HS-5 (cell line): ENCODE measurements around the gene STAT5A.
"Not testable (repeated sequence)": the region's sequence is repeated elsewhere in the genome, so short reads cannot be mapped to it uniquely, and the experiment has no call there.

ENCODE experiments used
- DNase-seq: peaks from one replicate; pipeline ENCODE4 v3.0.0-alpha.2; 2012; ENCODE audit warnings: low read depth

Gene STAT5A

DNA sequence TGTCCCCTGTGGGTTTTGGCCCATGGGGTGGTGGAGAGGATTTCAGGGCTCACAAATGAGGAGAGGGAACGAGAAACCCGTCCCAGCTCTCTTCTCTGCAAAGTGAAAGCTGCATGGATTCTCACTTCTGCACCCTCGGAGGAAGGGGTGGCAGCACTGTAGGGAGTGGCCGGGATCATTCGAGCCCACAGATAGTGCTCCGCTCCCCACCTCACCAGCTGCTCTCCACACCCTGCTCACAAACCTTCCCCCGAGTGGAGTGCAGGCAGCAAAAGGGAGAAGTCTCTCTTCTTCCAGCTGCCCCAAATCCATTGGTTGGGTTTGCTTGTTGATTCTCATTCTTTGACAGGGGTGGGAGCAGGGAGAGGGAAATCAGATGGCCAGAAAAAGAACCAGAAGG is 20.1 kb downstream of the STAT5A start:
- DNase-seq, result no peak

DNA sequence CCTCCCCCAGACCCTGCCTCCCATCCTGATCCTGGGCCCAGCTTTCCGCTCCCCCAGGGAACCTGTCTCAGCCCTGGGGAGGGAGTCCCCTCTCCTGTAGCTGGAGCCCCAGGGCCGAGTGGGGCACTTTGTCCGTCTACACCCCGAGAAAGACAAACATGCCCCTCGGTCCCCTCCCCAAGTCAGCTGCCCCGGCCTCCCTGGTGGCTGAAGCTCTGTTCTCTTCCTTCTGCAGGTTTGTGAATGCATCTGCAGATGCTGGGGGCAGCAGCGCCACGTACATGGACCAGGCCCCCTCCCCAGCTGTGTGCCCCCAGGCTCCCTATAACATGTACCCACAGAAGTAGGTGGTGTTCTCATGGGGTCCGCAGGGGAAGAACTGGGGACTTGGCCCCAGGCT is 20.8 kb downstream of the STAT5A start:
- no peak for DNase-seq

DNA sequence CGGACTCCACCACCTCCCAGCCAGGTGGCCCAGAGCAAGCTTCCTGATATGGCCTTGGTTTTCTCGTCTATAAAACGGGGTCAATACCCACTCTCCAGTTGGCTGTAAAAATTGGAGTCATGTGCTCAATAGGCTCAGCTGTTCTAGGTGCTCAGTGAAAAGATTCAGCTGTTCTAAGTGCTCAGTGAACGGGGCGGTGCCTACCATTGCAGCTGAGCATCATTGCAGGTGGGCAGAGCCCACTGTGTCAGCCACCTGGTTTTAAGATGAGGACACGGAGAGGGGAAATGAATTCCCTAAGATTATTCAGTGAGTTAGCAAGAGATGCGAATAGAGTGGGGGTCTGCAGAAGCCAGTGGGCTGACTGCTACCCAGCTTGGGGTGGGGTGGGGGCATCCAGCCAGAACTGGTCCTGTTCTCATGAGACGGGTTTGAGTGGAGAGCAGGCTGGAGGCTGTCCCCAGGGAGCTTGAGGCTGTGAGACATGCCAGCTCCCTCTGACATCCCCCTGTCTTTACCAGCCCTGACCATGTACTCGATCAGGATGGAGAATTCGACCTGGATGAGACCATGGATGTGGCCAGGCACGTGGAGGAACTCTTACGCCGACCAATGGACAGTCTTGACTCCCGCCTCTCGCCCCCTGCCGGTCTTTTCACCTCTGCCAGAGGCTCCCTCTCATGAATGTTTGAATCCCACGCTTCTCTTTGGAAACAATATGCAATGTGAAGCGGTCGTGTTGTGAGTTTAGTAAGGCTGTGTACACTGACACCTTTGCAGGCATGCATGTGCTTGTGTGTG is 21.9 kb downstream of the STAT5A start:
- DNase-seq, result no peak

DNA sequence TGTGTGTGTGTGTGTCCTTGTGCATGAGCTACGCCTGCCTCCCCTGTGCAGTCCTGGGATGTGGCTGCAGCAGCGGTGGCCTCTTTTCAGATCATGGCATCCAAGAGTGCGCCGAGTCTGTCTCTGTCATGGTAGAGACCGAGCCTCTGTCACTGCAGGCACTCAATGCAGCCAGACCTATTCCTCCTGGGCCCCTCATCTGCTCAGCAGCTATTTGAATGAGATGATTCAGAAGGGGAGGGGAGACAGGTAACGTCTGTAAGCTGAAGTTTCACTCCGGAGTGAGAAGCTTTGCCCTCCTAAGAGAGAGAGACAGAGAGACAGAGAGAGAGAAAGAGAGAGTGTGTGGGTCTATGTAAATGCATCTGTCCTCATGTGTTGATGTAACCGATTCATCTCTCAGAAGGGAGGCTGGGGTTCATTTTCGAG is 22.5 kb downstream of the STAT5A start:
- DNase-seq, result no peak

DNA sequence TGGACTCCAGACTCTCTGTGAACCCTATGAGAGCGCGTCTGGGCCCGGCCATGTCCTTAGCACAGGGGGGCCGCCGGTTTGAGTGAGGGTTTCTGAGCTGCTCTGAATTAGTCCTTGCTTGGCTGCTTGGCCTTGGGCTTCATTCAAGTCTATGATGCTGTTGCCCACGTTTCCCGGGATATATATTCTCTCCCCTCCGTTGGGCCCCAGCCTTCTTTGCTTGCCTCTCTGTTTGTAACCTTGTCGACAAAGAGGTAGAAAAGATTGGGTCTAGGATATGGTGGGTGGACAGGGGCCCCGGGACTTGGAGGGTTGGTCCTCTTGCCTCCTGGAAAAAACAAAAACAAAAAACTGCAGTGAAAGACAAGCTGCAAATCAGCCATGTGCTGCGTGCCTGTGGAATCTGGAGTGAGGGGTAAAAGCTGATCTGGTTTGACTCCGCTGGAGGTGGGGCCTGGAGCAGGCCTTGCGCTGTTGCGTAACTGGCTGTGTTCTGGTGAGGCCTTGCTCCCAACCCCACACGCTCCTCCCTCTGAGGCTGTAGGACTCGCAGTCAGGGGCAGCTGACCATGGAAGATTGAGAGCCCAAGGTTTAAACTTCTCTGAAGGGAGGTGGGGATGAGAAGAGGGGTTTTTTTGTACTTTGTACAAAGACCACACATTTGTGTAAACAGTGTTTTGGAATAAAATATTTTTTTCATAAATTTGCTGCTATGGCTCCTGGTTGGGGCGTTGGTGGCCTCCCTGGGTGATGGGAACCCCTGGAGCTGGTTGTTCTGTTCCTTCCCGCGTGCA is 23.1 kb downstream of the STAT5A start:
- DNase-seq, result no peak

DNA sequence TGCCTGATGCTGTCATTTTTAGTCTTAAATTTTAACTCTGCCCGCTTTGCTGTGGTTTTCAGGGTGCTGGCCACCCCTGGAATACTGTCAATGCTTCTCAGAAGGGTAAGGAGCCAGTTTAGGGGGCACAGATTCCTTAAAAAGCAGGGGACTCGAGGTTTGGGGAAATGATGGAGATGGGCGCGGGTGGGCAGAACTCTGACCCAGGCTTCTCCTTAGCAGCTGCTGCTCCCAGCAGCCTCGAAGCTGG is 23.7 kb downstream of the STAT5A start:
- no peak for DNase-seq

DNA sequence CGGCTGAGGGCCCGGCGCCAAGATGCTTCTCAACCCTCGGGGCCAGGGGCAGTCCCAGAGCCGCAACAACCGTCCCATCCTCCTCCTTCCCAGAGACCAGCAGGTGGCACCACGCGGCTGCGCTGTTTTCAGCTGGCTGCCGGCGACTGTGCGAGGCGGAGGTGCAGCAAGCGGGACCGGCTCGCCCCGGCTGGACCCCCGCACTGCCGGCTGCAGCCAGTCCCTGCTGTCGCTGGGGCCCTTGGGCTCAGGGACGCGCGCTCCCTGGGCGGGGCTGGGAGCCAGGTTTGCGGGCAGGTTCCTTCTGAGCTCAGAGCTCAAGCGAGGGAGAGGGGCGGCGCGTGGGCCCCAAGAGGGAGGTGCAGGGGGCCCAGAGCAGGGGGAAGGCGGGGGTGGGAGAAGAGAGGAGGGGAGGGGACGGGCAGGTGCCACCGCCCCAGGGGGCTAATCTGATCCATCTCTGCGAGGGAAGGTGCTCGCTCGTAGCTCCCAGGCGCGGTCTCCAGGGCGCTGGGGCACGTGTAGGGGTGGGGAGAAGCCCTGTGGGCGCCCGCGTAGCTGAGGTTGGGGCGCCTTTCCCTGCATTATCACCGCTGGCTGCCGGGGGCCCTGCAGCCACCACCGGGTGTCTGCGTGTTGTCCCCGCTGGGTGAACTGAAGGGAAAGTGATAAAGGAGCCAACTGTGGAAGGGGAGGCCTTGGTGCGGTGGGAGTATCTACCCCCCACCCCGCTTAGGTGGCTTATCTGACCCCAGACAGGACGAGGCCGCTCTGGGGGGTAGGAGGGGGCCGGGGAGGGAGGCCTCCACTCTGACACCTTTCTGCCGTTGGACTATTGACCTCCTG is 24.2 kb downstream of the STAT5A start:
- no peak for DNase-seq

DNA sequence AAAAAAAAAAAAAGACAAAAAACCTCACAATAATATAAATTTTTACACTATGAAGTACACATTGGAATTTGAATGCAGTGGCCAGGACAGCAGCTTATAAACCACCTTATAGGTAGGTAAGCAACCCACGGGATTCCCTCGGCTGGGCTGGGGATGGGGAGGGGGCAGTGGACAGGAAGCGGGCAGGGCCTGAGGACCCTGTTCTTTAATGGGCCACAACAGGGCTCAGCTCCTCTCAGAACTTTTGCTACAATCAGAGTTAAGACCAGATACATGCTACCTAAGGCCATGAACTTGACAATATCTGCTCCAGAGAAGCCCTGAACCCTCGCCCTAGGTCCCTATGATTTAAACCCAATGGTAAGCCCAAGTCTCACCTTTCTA is 25.1 kb downstream of the STAT5A start:
- no peak for DNase-seq

DNA sequence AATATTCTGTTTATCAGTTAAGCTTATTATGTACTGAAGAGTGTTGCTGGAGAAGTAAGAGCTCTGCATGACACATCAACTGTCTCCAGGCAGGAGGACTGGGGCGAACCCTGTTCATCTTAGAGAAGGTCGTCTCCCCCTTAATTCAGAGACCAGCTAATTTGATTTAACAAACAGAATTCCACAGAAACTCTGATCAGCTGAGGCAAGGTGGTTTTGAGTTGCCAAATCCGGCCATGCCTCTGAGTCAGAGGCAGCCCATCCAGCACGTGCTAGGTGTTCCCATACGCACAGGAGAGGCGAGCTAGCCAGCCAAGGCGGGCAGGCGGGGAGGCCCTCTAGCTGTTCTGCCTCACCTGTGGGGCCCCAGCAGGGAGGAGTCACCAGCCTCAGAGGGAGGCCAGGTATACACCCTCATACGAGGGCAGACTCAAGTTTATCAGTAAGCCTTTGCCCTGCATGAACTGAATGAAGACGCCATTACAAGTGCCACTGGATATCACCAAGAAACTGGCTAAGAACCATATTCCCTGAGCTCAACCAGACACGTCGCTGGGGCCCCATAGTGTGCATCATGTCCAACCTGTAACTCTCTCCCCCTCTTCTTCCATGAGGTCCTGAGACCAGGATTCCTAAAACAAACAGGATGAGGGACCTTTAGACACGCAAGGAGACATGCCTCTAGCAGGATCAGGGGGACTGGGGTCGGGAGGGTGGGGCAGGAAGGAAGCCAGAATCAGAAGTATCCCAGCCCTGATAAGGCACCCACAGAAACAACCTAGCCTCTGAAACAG is 25.7 kb downstream of the STAT5A start:
- no peak for DNase-seq

DNA sequence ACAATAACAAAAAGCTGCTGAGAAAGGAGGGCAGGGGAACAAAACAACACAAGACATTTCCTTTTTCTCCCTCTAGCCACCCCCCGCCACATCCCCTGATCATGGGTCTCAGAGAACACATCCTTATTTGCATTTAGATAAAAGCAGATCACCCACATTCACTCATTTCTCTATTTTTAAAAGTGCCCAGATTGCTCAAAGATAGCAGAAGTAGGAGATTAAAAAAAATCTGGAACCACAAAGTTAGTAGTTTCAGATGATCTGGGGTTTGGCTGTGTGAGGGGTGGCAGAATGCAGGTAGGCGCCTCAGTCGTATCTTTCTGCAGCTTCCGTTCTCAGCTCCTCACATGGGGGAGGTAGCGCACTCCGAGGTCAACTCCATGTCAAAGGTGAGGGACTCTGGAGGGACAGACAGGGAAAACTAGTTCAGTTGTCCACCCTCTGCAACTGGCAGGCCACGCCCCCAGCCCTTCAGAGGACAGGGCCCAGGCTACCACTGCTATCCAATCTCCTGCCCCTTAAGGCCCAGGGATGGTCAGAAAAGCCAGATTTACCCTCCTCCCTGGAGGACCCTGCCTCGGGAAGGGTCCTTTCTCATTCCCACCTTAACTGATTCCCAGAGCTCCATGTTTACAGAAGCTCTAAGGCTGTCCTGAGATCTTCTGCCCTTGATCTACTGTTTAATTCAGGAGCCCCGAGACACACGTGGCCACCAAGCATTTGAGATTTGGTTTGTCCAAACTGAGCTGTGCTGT is 27.3 kb downstream of the STAT5A start:
- DNase-seq, result no peak

DNA sequence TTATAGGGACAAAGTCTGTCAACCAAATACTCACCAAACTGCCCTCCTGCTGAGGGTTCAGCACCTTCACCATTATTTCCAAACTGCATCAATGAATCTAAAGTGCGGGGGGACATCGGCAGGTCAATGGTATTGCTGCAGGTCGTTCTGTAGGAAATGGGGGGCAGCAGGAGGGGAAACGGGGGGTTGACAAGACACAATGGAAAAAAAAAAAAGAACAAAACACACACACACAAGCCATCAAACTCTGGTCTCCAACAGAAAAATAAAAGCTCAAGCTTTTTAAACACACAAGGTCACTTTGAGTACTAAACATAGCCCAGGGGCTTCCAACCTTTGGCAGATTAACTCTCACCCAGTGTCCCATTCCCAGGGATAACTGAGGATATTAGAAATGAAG is 28.5 kb downstream of the STAT5A start:
- DNase-seq, result no peak

DNA sequence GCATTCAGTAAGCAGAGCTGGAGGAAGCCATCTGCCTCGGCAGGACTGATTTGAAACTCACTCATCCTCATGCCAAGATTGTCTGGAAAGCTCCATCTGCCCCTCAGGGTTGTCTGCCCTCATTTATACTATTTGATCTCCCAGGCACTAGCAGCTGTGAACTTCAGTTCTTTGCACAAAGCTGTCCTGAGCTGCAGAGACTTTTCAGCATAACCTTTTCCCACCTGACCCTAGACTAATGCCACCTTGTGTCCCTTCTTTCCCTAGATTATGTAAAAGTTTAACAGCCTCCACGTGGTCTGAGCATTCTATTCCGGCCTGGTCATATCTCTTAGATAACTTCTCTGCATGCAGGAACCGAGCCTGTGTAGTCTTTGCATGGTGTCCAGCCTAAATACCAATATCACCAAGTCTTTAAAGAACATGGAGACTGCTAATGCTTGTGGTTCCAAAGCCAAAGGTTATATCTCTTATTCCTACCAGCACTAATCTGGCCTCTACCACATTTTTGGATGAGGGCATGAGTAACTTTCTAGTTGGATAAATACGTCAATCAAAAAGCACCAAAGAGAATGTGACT is 29.1 kb downstream of the STAT5A start:
- DNase-seq, result no peak

DNA sequence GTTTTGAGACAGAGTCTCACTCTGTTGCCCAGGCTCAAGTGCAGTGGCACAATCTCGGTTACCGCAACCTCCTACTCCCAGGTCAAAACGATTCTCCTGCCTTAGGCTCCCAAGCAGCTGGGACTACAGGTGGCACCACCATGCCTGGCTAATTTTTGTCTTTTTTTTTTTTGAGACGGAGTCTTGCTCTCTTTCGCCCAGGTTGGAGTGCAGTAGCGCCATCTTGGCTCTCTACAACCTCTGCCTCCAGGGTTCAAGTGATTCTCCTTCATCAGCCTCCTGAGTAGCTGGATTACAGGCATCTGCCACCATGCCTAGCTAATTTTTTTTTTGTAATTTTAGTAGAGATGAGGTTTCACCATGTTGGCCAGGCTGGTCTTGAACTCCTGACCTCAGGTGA is 29.7 kb downstream of the STAT5A start:
- DNase-seq, result not testable (repeated sequence)

DNA sequence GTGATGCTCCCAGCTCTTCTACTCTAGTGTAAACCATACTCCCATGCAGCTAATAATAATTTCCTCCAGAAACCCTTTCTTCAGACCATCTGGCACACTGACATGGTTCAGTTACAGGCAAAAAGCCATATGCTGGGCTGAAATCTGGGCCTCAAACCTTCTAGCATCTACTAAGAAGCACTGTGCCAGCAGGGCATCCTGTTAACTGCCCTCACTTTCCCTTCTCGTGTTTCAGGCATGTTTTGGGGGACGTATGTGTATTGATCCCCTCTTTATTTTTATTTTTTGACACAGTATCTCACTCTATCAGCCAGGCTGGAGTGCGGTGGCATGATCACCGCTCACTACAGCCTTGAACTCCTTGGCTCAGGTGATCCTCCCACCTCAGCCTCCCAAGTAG is 33.3 kb downstream of the STAT5A start:
- DNase-seq, result no peak

DNA sequence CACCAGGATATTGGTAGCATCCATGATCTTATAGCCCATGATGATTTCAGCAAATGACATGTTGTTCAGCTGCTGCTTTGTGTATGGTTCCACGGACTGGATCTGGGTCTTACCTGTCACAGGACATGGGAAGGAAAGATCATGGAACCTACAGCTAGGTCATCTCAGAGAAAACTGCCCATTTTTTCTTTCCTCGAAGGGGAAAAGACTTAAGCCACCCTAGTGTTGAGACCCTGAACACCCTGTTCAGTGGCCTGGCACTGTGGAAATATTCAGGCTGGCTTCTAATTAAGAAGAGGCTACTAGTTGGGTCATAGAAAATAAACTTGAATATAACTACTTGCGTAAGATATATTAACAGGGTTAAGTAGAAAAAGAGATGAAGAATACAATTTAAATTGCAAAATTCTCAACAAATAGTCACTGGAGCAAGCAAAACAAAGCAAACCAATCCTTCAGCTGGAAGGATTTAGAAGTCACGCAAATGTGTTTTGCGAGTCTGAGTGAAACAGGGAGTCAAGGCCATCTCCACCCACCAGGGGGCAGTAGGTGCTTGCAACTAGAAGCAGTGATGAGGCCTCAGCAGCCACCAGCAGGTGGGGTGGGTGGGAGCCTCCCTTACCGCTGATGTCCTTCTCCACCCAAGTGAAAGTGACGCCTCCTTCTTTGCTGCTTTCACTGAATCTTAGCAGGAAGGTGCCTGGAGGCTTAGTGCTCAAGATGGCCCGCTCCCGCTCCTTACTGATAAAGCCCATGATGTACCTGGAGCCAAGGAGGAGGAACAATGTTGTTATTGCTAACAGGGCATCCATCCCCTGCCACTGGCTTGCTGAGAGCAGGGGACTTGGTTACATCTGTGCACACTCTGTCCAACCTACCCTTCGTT is 34.3 kb downstream of the STAT5A start:
- peak; percentile 76 for DNase-seq

DNA sequence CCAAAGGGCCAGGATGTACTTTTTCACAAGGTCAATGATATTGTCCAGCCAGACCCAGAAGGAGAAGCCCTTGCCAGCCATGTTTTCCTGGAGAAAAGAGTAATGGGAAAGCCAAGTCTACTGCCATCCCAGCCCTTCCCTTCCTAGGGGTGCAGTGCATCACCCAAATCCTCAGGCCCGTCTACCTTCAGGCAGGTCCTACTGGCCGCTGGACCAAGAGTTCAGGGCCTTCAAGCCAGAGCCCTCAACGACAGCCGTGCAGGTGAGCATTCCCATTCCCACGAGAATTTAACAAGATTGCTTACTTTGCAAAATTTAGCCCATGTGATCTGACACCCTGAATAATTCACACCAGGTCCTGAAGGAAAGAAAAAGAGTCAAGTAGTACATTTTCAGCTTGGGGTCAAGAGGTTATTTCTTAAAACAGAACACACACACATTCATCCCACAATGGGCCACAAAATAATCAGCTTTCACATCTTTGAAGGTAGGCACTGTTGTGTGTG is 35.0 kb downstream of the STAT5A start:
- DNase-seq, result no peak

DNA sequence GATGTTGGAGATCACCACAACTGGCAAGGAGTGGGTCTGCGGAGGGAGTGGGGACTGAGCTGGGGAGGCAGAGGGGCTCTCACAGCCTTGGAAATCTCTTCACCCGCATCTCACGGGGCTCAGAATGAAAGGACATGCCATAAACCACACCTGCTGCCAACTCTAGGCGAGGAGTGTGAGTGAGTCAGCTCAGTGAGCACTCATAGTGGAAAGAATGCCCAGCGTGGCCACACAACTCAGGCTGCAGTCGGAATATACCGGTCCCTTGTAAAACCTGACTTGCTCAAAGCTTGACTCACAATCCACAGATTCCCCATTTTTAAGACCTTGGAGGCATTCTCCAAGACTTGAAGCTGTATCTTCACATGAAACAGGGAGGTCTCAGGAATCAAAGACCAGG is 36.7 kb downstream of the STAT5A start:
- DNase-seq, result peak; percentile 73

DNA sequence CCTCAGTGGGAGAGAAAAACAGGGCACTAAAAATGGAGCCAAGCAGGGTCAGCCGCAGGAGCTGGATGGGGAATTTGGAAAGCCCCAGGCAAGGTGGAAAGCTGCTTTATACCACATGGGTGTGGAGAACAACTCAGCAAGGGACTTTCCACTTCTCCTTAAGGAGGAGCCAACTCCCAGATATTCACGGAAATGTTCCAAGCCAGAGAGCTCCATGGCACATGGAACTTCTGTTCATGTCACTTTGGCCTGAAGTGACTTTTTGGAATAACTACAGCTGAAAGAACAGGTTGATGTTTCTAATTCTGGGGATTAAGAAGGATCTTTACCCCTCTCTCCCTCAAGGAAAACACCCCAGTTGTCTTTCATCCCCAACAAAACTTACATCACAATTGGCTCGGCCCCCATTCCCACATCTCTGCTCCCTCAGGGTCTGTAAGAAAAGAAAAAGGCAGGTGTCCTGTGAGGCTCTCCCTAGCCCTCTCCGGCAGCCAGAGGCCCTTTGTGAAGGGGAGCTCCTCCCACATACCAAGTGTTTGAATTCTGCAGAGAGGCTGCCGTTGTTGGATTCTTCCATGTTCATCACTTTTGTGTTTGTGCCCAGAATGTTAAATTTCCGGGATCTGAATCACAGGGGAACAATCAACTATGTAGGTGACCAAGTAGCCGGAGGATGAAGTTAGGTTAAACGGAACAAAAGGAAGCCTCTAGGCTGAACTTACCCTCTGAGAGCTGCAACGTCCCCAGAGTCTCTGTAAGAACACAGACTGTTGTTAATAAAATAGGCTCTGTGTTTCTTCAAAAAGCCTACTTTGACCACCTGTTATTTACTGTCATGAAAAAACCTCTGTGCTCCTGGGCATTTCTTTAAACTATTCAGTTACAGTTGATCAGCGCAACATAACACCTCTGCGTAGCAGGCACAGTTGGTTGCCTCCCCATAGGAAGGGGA is 41.0 kb downstream of the STAT5A start:
- peak; percentile 53 for DNase-seq

DNA sequence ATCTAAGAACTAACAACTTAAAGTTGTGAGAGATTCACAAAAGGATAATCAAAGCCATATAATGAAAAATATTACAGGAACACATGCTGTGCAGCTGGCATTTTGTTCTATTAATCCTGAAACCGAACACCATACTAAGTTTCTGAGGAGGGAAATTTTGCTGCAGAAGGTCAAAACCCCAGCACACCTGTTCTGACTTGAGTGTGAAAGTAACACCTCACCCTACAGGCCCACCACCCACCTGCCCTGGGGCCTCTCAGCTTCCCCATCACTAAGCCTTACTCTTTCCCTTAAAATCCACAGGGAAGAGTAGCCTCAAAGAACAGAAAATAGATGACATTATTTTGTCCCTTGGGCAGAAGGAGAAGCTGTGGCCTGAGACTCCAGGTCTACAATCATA is 44.8 kb downstream of the STAT5A start:
- no peak for DNase-seq
